Activated naive CD4-positive, alpha-beta T cell treated with anti-CD3 and anti-CD28 coated beads for 36 hours (primary cell): Measurements from ENCODE around the gene FLT4. TPM values are rescaled to one million over a fixed set of nuclear protein-coding genes. Genes with fewer than 3 reads are reported as not detected.

Experiments
- CTCF ChIA-PET: fragments of 350-600 bp; sonication (Branson Sonifier 250); formaldehyde crosslinking; loops from one replicate; lab custom pipeline; 2021; ENCODE audit warnings: antibody characterized with exemption; lab: Charles Lee
- DNase-seq: peaks from one replicate; pipeline ENCODE4 v3.0.0-alpha.2; 2020
- H3K27ac Mint-ChIP-seq: one replicate; pipeline ENCODE4 v1.8.0; 2021; ENCODE audit warnings: mild to moderate bottlenecking, mixed read lengths
- H3K27me3 Mint-ChIP-seq: one replicate; pipeline ENCODE4 v1.8.0; 2021; ENCODE audit warnings: low read depth, mixed read lengths
- H3K36me3 Mint-ChIP-seq: one replicate; pipeline ENCODE4 v1.8.0; 2021; ENCODE audit warnings: low read depth, mixed read lengths
- H3K4me1 Mint-ChIP-seq: one replicate; pipeline ENCODE4 v1.8.0; 2021; ENCODE audit warnings: low read depth, mixed read lengths
- H3K4me3 Mint-ChIP-seq: one replicate; pipeline ENCODE4 v1.8.0; 2021; ENCODE audit warnings: mild to moderate bottlenecking, moderate library complexity, mixed read lengths
- H3K9me3 Mint-ChIP-seq: one replicate; pipeline ENCODE4 v1.8.0; 2021; ENCODE audit warnings: mixed read lengths
- intact Hi-C: fragments of 100-400 bp; cut with micrococcal nuclease; formaldehyde crosslinking; loops from one replicate; pipeline ENCODE4 v1.15.1; 2023
- total RNA-seq, 2 experiments: library from RNA; stranded (reverse); gene quantifications; one replicate each; pipeline ENCODE4 v1.2.3, GENCODE V29; 2021

FLT4 gene
- total RNA-seq, 2 experiments from 2014 or later = 1.5 to 2.7 TPM

- Mint-ChIP-seq H3K9me3 (no peaks in the 10 kb centered on the region), H3K4me1 (no peaks in the 10 kb centered on the region), H3K36me3 (no peaks in the 10 kb centered on the region), H3K27me3 (no peaks in the 10 kb centered on the region), H3K4me3 (no peak overlapping the region), H3K27ac (no peak overlapping the region)
- CTCF ChIA-PET = no interaction called here
- intact Hi-C loops = no loop called here
- DNase-seq = no peak
These were observed 10.1 kb downstream of the FLT4 start for GRCh38 chr5:180639287-180639686.

GRCh38 chr5:180637962-180638680 lies 11.3 kb downstream of the FLT4 start:
- Mint-ChIP-seq H3K4me3 (no peak overlapping the region), H3K4me1 (no peaks in the 10 kb centered on the region), H3K27ac (no peak overlapping the region), H3K36me3 (no peaks in the 10 kb centered on the region), H3K27me3 (no peaks in the 10 kb centered on the region), H3K9me3 (no peaks in the 10 kb centered on the region)
- CTCF ChIA-PET = interaction anchor here (1.1 kb wide), 1 partner anchor 10 kb away, joined by 4 read pairs; no protein-coding TSS in a partner anchor
- no peak for DNase-seq
- intact Hi-C loops = no loop called here

- H3K4me1 Mint-ChIP-seq = no peaks in the 10 kb centered on the region
- CTCF ChIA-PET = no interaction called here
These were observed 12.9 kb downstream of the FLT4 start for GRCh38 chr5:180636403-180637075.

DNA sequence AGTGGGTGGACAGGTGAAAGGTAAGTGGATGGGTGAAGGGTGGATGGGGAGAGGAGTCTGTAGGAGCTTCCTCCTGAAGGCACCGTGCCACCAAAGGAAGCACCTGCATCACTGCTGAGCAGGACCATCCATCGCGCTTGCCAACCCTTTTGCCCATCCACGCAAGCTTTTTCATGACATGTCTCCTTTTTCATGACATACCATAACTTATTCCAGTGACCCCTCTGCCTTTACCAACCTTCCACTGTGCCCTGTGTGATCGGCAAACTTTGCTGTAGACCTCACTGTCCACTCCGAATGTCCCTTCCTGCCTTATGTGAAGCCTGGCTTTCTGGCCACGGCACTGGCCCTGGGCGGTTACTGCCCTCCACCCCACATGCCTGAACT lies 13.4 kb downstream of the FLT4 start:
- CTCF ChIA-PET = no interaction called here
- Mint-ChIP-seq H3K9me3 (no peaks in the 10 kb centered on the region), H3K4me1 (no peaks in the 10 kb centered on the region), H3K4me3 (no peak overlapping the region), H3K36me3 (no peaks in the 10 kb centered on the region), H3K27me3 (no peaks in the 10 kb centered on the region), H3K27ac (no peak overlapping the region)
- intact Hi-C loops = no loop called here
- DNase-seq = no peak

More at GRCh38 chr5:180636403-180637075, 12.9 kb downstream of the FLT4 start:
- H3K4me3 Mint-ChIP-seq = no peak overlapping the region
- intact Hi-C loops = no loop called here
- H3K27ac Mint-ChIP-seq = no peak overlapping the region
- DNase-seq = peak; percentile 2
- no peaks in the 10 kb centered on the region for H3K36me3 Mint-ChIP-seq
- no peaks in the 10 kb centered on the region for H3K27me3 Mint-ChIP-seq
- H3K9me3 Mint-ChIP-seq = no peaks in the 10 kb centered on the region

GRCh38 chr5:180633283-180634177 lies 15.9 kb downstream of the FLT4 start:
- CTCF ChIA-PET = interaction anchor here (1.3 kb wide), 1 partner anchor 27 kb away, joined by 3 read pairs; no protein-coding TSS in a partner anchor
- H3K4me1 Mint-ChIP-seq = no peaks in the 10 kb centered on the region
- H3K27me3 Mint-ChIP-seq = no peaks in the 10 kb centered on the region
- no peaks in the 10 kb centered on the region for H3K9me3 Mint-ChIP-seq
- DNase-seq = no peak
- H3K27ac Mint-ChIP-seq = no peak overlapping the region
- H3K36me3 Mint-ChIP-seq = no peaks in the 10 kb centered on the region
- no peak overlapping the region for H3K4me3 Mint-ChIP-seq
- intact Hi-C loops = no loop called here

DNA sequence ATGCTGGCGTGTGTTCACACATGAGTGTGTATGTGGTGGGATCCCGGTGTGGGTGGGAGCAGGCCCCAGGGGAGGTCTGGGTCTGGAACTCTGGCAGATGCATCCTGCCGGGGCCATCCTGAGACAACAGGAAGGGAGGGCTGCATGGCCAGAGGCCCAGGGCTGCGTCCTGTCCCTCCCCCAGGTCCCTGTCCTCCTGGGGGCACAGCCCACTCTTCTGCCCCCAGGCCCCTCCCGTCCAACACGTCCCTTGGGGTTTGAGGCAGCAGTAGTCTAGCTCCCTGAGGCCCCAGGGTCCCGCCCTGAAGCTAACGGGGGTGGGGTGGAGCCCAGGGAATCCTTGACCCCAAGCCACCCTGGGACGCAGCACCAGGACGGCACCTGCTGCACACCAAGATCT lies 16.6 kb downstream of the FLT4 start:
- CTCF ChIA-PET = no interaction called here
- intact Hi-C loops = no loop called here
- H3K9me3 Mint-ChIP-seq = no peaks in the 10 kb centered on the region
- no peaks in the 10 kb centered on the region for H3K27me3 Mint-ChIP-seq
- no peak overlapping the region for H3K27ac Mint-ChIP-seq
- DNase-seq = no peak
- no peak overlapping the region for H3K4me3 Mint-ChIP-seq
- no peaks in the 10 kb centered on the region for H3K4me1 Mint-ChIP-seq
- no peaks in the 10 kb centered on the region for H3K36me3 Mint-ChIP-seq

DNA sequence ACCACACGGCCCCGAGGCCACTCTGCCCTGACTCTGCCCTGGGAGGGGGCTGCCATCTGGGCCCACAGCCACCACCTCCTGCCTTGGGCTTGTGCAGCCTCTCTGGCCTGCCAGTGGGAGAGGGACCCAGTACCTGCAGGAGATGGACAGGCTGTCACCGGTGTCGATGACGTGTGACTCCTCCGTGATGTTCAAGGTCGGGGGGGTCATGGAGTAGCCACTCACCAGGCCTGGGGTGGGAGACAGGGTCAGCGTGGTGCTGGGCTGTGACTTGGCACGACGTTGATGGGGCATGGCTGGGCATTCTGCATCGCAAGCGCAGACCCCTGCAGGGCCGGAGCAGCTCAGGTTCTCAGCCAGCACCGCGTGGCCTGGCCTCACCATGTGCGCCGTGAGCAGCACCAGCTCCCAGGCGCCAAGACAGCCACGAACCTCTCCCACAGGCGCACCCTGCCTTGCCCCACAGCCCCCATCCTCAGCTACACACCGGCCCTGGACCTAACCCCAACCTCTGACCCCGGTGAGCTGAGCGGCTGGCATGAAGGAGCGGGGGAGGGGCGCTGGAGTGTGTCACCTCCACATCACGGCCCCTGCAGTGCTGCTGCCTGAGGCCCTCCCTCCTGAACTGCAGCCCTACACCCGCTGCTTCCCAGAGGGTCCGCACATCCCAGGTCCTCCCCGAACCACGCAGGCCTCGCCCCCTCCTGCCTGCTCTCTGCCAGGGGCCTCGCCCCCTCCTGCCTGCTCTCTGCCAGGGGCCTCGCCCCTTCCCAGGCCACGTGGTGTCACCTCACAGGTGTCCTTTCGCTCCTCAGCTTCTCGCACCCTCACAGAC lies 17.6 kb downstream of the FLT4 start:
- CTCF ChIA-PET = no interaction called here
- no peaks in the 10 kb centered on the region for H3K4me1 Mint-ChIP-seq

DNA sequence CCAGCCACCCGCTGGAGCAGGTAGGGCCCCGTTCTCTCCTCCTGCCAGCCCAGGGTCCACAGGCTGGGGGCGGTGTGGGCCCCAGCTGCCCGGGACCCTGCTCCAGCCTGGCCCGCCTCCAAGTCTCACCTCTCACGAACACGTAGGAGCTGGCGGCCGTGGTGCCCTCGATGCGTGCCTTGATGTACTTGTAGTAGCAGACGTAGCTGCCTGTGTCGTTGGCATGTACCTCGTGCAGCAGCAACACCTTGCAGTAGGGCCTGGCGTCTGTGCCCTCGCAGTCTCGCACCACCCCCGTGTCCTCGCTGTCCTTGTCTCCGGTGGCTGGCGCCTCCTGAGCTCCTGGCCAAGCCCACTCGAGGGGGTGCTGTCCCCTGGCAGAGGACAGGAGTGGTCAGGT lies 19.0 kb downstream of the FLT4 start:
- Mint-ChIP-seq H3K4me3 (no peak overlapping the region), H3K9me3 (no peaks in the 10 kb centered on the region), H3K4me1 (no peaks in the 10 kb centered on the region), H3K27me3 (no peaks in the 10 kb centered on the region), H3K36me3 (no peaks in the 10 kb centered on the region), H3K27ac (no peak overlapping the region)
- intact Hi-C loops = no loop called here
- DNase-seq = no peak
- CTCF ChIA-PET = interaction anchor here (0.6 to 1.1 kb wide), 2 partner anchors 11 to 136 kb away, joined by 4 to 5 read pairs; no protein-coding TSS in a partner anchor

More for the DNA sequence above, 17.6 kb downstream of the FLT4 start:
- Mint-ChIP-seq H3K27ac (no peak overlapping the region), H3K36me3 (no peaks in the 10 kb centered on the region), H3K9me3 (no peaks in the 10 kb centered on the region), H3K4me3 (no peak overlapping the region), H3K27me3 (no peaks in the 10 kb centered on the region)
- intact Hi-C loops = no loop called here
- DNase-seq = no peak

GRCh38 chr5:180629831-180630382 lies 19.5 kb downstream of the FLT4 start:
- H3K4me3 Mint-ChIP-seq = no peak overlapping the region
- intact Hi-C loops = no loop called here
- CTCF ChIA-PET = interaction anchor here (1.1 kb wide), 1 partner anchor 11 kb away, joined by 5 read pairs; no protein-coding TSS in a partner anchor

DNA sequence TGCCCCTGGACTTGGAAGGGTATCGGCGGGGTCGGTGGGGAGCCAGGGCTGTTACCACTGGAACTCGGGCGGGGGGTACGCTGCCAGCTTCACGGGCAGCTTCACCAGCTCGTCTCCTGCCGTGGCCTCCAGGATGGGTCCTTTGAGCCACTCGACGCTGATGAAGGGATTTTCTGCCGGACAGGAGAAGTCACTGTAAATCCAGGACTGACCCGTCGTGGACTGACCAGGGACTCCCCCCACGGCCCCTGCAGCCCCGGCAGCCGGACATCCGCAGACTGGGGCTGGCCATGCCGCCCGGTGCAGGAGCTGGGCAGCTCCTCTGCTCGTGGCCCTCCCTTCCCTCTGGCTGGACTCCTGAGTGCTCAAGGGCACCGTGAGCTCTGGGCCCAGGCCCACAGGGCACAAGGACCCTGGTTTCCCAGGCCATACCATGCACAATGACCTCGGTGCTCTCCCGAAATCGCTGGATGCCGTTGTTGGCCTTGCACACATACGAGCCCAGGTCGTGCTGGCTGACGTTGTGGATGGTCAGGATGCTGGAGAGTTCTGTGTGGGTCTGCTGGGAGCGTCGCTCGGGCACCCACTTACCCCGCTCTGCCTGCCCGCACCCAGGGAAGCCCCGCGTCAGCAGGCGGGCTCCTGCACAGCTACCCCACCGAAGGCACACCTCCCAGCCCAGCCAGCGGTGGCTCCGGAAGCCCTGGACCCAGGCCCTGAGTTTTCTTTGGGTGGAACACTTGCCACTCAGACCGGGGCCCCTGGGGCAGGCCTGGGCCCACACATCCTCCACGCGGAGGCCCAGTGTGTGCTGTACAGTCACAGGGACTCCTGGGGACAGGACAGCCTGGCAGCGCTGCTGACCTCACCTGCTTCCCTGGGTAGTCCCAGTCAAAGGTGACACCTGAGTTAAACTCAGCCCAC lies 20.3 kb downstream of the FLT4 start:
- H3K9me3 Mint-ChIP-seq = no peaks in the 10 kb centered on the region
- peaks cover 4% of the 10 kb centered on the region for H3K4me1 Mint-ChIP-seq
- CTCF ChIA-PET = no interaction called here
- DNase-seq = no peak
- intact Hi-C loops = no loop called here
- H3K27ac Mint-ChIP-seq = no peak overlapping the region
- no peaks in the 10 kb centered on the region for H3K27me3 Mint-ChIP-seq
- no peaks in the 10 kb centered on the region for H3K36me3 Mint-ChIP-seq
- no peak overlapping the region for H3K4me3 Mint-ChIP-seq

More at GRCh38 chr5:180629831-180630382, 19.5 kb downstream of the FLT4 start:
- Mint-ChIP-seq H3K9me3 (no peaks in the 10 kb centered on the region), H3K27me3 (no peaks in the 10 kb centered on the region), H3K4me1 (no peaks in the 10 kb centered on the region), H3K27ac (no peak overlapping the region), H3K36me3 (no peaks in the 10 kb centered on the region)
- no peak for DNase-seq

DNA sequence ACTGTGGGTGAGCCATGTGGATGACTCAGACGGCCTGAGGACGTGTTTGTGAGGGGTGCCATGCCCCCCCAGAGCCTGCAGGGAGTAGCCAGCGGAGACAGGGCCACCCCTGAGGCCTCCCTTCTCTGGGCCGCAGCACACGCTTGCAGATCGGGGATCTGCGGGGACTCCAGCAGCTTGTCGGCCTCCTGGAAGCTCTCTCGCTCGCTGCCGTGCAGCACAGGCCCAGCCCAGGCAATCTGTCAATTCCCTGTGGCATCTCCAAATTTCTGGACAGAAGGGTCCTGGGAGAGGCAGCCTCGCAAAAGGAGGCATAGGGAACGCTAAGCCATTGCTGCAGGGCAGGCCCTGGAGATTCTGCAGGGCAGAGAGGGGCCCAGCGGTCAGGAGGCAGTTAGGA lies 21.2 kb downstream of the FLT4 start:
- Mint-ChIP-seq H3K27me3 (no peaks in the 10 kb centered on the region), H3K27ac (no peak overlapping the region), H3K4me3 (no peak overlapping the region), H3K4me1 (peaks cover 9% of the 10 kb centered on the region), H3K9me3 (no peaks in the 10 kb centered on the region), H3K36me3 (no peaks in the 10 kb centered on the region)
- DNase-seq = no peak
- CTCF ChIA-PET = no interaction called here
- intact Hi-C loops = no loop called here
